G401.6 (cell line): ENCODE measurements around the gene ELL.

ENCODE experiments used
- FAIRE-seq: peaks from 2 replicates; lab custom pipeline; 2012; peaks lifted over from hg19 to GRCh38; lab: Jason Lieb, UNC

The ELL gene

DNA sequence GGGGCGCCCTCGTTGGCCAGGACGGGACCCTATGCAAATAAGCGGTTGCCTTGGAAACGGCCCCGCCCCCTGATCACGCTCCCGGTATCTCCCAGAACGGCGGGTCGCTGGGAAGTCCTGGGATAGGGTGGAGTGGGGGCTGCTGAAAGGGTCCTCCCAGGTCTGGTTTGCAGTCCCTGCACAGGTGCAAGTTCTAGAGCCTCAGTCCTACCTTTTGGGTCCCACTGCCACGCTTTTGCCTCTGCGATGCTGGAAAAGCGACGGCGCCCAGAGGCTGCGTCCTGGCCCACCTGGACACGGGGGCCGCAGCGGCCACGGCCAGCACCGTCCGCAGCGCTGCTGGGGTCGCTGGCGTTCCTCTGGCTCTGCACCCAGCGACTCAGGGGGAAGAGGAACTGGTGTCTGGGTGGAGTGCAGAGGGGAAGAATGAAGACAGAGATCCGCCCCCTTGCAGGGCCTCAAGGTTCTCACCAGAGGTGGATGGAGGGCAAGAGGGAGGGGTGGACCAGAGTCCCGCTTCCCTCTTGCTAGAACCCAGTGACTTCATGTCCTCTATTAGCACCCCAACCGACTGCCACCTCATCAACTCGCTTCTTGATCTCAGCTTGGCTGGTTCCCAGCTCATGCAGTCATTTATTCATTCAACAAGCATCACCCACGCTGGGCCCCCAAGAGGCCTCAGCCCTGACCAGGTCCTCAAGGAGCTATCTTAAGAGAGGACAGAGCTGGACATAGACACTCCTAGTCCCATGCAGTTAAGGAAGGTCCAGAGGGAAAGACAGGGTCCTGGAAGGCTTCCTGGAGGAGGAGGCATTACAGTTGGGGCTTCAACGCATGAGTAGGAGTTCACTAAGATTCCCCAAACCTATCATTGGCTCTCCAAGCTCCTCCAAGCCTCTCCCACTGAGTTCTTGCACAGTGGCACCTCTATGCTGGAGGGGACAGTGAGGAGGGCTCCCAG is 124.3 kb downstream of the ELL start, which contains the start of gene LRRC25:
LRRC25 (minus strand) TSS at position 381 of the 961 bp plus-strand sequence. CDS start 659 bp downstream, outside the sequence.
- FAIRE-seq: no peak

DNA sequence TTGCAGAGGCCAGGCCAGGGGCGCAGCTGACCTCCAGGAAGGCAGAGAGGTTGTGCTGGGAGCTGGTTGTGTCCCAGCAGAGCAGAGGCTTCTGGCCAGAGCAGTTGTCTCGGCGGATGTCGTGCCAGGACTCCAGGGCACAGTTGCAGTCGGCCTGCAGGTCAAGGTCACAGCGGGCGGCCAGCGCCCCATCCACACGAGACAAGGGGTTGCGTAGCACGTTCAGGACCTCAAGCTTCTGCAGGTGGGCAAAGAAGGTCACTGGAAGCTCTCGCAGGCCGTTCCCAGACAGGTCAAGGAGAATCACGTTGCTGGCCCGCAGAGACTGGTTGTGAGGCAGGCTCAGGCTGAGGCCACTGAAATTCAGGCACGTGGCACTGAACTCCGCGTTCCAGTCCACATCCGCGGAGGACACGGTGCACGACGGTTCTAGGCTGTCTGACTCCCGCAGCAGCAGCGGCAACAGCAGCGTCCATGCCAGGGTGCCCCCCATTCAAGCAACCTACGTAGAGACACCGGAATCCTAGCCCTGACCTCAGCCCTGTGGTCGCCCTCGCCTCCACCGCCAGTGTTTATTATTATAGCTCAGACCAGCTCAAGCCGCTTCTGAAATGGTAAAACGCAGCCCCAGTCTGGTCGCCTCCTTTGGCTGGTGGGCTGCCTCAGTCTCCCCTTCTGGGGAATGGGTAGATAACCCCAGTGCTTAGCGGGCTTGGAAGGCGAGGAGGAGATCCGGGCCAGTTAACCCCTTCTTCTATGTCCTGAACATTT is 125.2 kb downstream of the ELL start:
- no peak for FAIRE-seq

DNA sequence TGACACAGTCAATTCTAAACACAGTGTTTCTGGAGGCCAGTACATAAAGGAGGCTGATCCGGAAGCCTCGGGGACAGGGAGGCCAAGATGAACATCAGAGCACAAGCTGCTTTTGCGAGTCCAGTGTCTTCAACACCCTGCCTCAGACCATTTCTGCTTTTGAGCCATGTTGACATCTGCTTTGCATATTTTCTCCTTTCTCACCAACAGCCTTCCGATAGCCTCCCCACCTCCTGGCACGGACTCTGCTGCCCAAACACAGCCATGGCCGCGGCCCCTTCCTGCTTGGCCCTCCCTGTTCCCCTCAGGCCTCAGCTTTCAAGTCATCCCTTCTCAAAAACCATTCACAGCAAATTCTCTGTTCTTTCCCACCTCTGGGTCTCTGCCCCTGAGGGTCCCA is 128.0 kb downstream of the ELL start:
- no peak for FAIRE-seq

DNA sequence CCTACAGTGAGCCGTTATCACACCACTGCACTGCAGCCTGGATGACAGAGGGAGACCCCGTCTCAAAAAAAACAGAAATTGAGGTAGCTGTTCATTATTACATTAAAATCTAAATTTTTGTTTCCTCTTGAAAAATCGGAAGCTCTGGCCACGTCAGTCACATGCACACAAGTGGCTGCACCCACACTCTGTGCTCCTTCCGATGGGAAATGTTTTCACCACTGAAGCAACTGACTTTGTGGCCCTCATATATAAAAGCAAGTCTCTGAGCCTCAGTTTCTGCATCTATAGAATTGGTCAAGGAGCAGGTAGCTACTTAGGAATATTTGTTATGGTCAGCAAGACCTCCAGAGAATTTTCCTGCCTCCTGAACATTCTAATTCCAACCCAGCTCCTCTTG is 128.9 kb downstream of the ELL start:
- no peak for FAIRE-seq
